Ishikawa (cell line): ENCODE data around the gene ADM.

Experiments used
- CEBPB ChIP-seq: IDR thresholded peaks from 2 replicates; pipeline ENCODE4 v1.6.1; 2012
- CREB1 ChIP-seq: IDR thresholded peaks from 2 replicates; pipeline ENCODE4 v1.6.1; 2012; ENCODE audit warnings: low read depth
- EGR1 ChIP-seq: IDR thresholded peaks from 2 replicates; pipeline ENCODE4 v1.6.1; 2012
- EP300 ChIP-seq: IDR thresholded peaks from 2 replicates; pipeline ENCODE4 v1.6.1; 2012; ENCODE audit warnings: borderline replicate concordance
- FOXM1 ChIP-seq: IDR thresholded peaks from 2 replicates; pipeline ENCODE4 v1.6.1; 2012; ENCODE audit warnings: low read depth, borderline replicate concordance
- NFIC ChIP-seq: IDR thresholded peaks from 2 replicates; pipeline ENCODE4 v1.6.1; 2012
- RAD21 ChIP-seq: IDR thresholded peaks from 2 replicates; pipeline ENCODE4 v1.6.1; 2012; ENCODE audit warnings: low read depth
- TAF1 ChIP-seq: IDR thresholded peaks from 2 replicates; pipeline ENCODE4 v1.6.1; 2012; ENCODE audit warnings: low read depth, mild to moderate bottlenecking
- TCF12 ChIP-seq: IDR thresholded peaks from 2 replicates; pipeline ENCODE4 v1.6.1; 2012; ENCODE audit warnings: low read depth
- TEAD4 ChIP-seq: IDR thresholded peaks from 2 replicates; pipeline ENCODE4 v1.6.1; 2012
- YY1 ChIP-seq: IDR thresholded peaks from 2 replicates; pipeline ENCODE4 v1.6.1; 2012; ENCODE audit warnings: low read depth
- ZBTB7A ChIP-seq: IDR thresholded peaks from 2 replicates; pipeline ENCODE4 v1.6.1; 2012; ENCODE audit warnings: low read depth
- TF ChIP-seq, protein P1 (sequence below): IDR thresholded peaks from 2 replicates; pipeline ENCODE4 v1.6.1; 2012; ENCODE audit warnings: low read depth, mild to moderate bottlenecking
- TF ChIP-seq, protein P2 (sequence below): IDR thresholded peaks from 2 replicates; pipeline ENCODE4 v1.6.1; 2012
- TF ChIP-seq, protein P3 (sequence below): IDR thresholded peaks from 2 replicates; pipeline ENCODE4 v1.6.1; 2012

The ADM gene

DNA sequence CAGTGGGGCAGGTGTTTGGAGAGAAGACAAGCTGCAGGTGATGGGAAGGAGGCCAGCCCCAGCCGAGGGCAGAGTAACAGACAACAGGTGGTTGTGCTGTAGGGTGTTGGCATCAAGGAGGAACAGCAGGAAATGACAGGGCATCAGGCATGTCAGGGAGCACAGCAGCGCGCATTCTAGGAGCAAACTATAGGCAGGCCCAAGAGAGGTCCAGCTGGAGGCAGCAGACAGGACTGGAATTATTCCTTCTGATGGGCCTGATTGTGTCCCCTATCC is 13.6 kb downstream of the ADM start:
- TF ChIP-seq, protein P1, sequence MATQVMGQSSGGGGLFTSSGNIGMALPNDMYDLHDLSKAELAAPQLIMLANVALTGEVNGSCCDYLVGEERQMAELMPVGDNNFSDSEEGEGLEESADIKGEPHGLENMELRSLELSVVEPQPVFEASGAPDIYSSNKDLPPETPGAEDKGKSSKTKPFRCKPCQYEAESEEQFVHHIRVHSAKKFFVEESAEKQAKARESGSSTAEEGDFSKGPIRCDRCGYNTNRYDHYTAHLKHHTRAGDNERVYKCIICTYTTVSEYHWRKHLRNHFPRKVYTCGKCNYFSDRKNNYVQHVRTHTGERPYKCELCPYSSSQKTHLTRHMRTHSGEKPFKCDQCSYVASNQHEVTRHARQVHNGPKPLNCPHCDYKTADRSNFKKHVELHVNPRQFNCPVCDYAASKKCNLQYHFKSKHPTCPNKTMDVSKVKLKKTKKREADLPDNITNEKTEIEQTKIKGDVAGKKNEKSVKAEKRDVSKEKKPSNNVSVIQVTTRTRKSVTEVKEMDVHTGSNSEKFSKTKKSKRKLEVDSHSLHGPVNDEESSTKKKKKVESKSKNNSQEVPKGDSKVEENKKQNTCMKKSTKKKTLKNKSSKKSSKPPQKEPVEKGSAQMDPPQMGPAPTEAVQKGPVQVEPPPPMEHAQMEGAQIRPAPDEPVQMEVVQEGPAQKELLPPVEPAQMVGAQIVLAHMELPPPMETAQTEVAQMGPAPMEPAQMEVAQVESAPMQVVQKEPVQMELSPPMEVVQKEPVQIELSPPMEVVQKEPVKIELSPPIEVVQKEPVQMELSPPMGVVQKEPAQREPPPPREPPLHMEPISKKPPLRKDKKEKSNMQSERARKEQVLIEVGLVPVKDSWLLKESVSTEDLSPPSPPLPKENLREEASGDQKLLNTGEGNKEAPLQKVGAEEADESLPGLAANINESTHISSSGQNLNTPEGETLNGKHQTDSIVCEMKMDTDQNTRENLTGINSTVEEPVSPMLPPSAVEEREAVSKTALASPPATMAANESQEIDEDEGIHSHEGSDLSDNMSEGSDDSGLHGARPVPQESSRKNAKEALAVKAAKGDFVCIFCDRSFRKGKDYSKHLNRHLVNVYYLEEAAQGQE: no peak
- TF ChIP-seq FOXM1 (no peak), CREB1 (no peak), RAD21 (no peak), ZBTB7A (no peak), TAF1 (no peak), YY1 (no peak)

DNA sequence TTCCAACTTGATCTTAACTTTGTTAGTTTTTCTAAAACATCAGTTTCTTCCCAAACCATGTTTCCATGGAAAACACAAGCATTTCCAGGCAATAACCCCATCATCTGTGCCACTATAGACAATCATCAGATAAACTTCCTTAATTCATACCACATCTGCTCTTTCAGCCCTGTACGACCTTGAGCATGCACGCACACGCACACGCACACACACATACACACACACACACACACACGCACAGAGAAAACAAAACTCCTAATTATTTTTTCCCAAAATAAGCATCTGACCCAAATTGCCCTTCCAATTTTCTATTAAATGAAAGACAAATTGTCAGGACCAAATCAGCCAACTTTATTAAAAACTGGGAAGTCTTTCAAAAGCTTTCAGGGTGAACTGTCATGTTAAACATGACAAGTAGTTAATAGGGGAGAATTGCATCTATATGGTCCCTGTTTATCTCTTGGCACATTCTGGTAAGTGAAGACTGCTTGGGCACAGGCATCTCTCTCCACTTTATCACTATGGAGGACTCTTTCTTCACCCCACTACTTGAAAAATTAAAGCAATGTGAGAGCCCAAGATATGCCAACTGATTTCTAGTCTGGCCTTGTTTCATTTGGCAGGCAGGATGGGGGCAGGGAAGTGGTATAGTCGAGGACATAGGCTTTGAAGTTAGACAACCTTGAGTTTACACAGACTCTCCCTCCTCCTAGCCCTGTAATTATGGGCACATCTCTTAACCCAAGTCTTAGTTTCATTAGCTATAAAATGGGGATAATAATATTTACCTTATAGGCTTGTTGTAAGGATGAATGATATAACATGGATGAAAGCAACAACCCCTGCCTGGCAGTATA is 15.1 kb downstream of the ADM start:
- TF ChIP-seq NFIC (no peak), TEAD4 (no peak), ZBTB7A (no peak)
- TF ChIP-seq, protein P2, sequence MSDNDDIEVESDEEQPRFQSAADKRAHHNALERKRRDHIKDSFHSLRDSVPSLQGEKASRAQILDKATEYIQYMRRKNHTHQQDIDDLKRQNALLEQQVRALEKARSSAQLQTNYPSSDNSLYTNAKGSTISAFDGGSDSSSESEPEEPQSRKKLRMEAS: no peak

DNA sequence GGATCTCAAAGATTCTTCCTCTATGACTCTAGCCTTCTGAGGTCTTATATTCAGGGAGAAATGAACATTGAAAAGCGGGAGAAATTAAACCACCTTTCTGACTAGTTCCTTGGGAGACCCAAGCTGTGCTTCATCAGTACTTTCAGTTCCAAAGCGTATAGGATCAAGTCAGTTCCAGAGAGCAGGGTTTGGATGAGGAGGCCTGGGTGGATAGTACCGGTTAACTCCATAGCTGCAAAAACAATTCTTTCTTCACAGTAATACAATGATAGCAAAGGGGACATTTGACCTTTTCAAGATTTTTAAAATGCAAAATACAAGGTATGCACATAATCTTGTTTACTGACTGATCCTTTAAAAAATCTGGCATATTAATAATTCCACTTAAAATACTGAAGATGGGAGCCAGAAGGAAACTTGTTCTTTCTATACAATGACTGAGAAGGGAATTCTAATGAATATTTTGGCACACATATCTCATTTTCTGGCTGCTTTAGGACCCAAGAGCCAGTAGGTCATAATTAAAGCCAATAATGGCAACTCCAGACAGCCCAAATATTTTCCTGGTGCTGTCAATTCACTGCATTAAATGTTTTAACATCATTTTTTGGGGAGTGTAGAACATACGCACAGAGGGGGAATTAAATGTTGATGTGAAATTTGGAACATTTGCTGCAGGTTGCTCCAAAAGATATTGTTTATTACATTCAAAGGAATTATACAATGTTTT is 16.0 kb downstream of the ADM start:
- TF ChIP-seq CREB1: no peak
- TF ChIP-seq RAD21: no peak
- TF ChIP-seq TEAD4: no peak
- TF ChIP-seq, protein P3, sequence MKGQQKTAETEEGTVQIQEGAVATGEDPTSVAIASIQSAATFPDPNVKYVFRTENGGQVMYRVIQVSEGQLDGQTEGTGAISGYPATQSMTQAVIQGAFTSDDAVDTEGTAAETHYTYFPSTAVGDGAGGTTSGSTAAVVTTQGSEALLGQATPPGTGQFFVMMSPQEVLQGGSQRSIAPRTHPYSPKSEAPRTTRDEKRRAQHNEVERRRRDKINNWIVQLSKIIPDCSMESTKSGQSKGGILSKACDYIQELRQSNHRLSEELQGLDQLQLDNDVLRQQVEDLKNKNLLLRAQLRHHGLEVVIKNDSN: no peak
- TF ChIP-seq YY1: no peak
- TF ChIP-seq, protein P1: no peak
- TF ChIP-seq, protein P2: no peak
- no peak for TF ChIP-seq ZBTB7A
- no peak for TF ChIP-seq FOXM1
- TF ChIP-seq EP300: no peak
- TF ChIP-seq EGR1: no peak
- TF ChIP-seq TCF12: no peak
- TF ChIP-seq CEBPB: no peak
- TF ChIP-seq TAF1: no peak
- TF ChIP-seq NFIC: no peak

DNA sequence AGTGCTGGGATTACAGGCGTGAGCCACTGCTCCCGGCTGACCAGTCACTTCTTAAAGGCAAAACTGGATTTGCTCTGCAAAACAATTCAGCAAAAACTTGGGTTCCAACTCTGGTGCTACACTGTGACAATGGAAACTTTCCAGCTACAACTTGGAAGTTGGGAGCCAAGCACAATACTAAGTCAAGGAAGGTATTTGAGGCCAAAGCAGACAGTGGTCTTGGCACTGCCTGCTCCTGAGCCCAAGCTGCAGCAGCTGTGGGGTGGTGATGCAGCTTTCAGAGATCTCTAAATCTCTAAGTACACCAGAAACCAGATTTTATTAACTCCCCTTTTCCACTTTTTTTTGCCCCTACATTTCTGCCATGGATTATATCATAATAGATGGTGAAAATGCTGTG is 17.5 kb downstream of the ADM start:
- TF ChIP-seq TEAD4: no peak
- TF ChIP-seq, protein P3: no peak
- no peak for TF ChIP-seq RAD21
- no peak for TF ChIP-seq EGR1
- no peak for TF ChIP-seq FOXM1
- TF ChIP-seq CEBPB: no peak
- no peak for TF ChIP-seq NFIC

DNA sequence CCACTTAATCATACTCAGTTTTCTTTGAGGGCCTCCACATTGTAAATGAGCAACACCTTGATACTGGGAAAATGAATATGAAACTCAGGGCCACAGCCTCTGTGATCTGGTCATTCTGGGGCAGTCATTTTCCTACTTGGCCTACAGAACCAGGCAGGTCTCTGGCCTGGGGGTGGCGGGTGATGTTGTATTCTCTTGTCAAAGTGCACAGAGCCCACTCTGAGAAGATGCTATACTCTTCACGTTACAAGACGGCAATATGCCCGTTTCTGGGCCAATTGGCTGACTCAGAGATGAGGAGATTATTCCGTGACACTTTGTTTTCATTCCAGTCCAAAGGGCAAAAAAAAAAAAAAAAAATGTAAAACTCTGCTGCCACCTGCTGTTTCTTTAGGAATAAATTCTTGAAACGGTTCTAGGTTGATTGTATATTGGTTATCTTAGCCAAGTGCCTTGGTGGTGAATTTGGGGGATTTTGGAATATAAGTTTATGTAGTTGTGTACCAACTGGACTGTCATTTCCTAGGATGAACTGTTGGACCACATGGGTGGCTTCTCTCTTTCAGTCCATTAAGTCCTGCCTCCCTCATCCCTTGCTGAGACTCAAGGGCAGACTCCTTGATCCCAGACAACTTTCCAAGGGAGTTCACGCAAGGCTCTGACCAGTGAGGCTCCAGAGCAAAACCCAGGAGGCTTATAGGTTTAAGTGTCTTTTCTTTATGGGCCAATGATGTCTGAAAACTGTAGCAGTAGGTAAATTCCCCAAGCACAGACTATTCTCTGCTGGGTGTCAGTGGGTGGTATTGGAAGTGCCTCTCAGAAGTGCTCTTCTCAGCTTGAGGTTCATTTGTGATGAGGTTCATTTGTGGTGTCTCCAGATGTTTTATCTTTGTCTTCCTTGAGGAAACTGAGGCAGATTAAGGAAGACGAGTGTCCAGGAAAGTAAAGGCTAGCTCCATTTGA is 18.2 kb downstream of the ADM start:
- no peak for TF ChIP-seq CEBPB
- TF ChIP-seq CREB1: no peak
- TF ChIP-seq RAD21: peak; percentile 68

DNA sequence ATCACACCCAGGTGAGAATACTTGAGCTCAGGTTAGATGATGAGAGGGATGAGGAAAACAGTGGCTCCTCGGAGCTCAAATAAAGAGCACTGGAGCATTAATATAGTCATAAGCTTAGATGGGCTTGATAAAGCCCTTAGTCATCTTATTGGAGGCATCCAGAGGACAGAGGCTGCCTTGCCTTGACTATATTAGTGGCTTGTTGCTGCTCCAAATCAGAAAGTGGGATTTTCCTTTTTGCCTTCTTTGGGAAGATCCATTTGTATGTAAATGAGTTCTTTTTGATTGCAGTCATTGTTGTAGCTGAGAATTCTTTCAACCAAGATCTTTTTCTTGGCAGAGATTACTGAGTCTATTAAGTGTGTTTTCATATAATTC is 18.9 kb downstream of the ADM start:
- no peak for TF ChIP-seq EP300
